ENCODE results near the gene DOCK6. TPM values are rescaled to one million over a fixed set of nuclear protein-coding genes. Genes with fewer than 3 reads are reported as not detected.
A peak's percentile ranks its signal among the peaks of the same experiment; 100 is the strongest.

DOCK6 gene
- total RNA-seq, 1 donor from 2014 or later, result 43.2 TPM

GRCh38 chr19:11202488-11203193, 59.7 kb downstream of the DOCK6 start:
- Histone ChIP-seq H3K4me1 (peaks cover 57% of the 10 kb centered on the region), H3K9me3 (replicated peaks) (no peaks in the 10 kb centered on the region), H3K4me3 (peak overlapping the region; percentile 54), H3K36me3 (peaks cover 53% of the 10 kb centered on the region), H3K27ac (replicated peaks) (peak overlapping the region; percentile 95), H3K27me3 (ENCODE audit: low read depth) (no peaks in the 10 kb centered on the region)
- TF ChIP-seq CTCF (IDR thresholded peaks at IDR 0.05; ENCODE audit: borderline replicate concordance), result no peak
- DNase-seq, result no peak
- intact Hi-C loops (cut with micrococcal nuclease), result loop anchor here (5.0 kb wide), 1 partner anchor 65 kb away; no protein-coding TSS in a partner anchor

- intact Hi-C loops (cut with micrococcal nuclease), result loop anchor here (5.0 kb wide), 1 partner anchor 64 kb away; no protein-coding TSS in a partner anchor
- TF ChIP-seq CTCF (IDR thresholded peaks at IDR 0.05; ENCODE audit: borderline replicate concordance), result no peak
- Histone ChIP-seq H3K36me3 (peaks cover 45% of the 10 kb centered on the region), H3K4me3 (no peak overlapping the region), H3K9me3 (replicated peaks) (no peaks in the 10 kb centered on the region), H3K4me1 (peaks cover 63% of the 10 kb centered on the region), H3K27me3 (ENCODE audit: low read depth) (no peaks in the 10 kb centered on the region), H3K27ac (replicated peaks) (peak overlapping the region; percentile 95)
- no peak for DNase-seq
These were observed 60.5 kb downstream of the DOCK6 start for GRCh38 chr19:11201791-11202190.

- no peak for DNase-seq
These were observed 61.4 kb downstream of the DOCK6 start for GRCh38 chr19:11200931-11201330.

GRCh38 chr19:11200015-11200574, 62.2 kb downstream of the DOCK6 start:
- Histone ChIP-seq H3K27ac (replicated peaks) (peak overlapping the region; percentile 95), H3K4me1 (peaks cover 75% of the 10 kb centered on the region), H3K9me3 (replicated peaks) (no peaks in the 10 kb centered on the region), H3K36me3 (peaks cover 33% of the 10 kb centered on the region), H3K27me3 (ENCODE audit: low read depth) (no peaks in the 10 kb centered on the region), H3K4me3 (no peak overlapping the region)
- TF ChIP-seq CTCF (IDR thresholded peaks at IDR 0.05; ENCODE audit: borderline replicate concordance), result no peak
- no peak for DNase-seq
- intact Hi-C loops (cut with micrococcal nuclease), result loop anchor here (5.0 kb wide), 1 partner anchor 63 kb away; no protein-coding TSS in a partner anchor

More at GRCh38 chr19:11200931-11201330, 61.4 kb downstream of the DOCK6 start:
- H3K4me3 ChIP-seq, result no peak overlapping the region
- no peak for TF ChIP-seq CTCF (IDR thresholded peaks at IDR 0.05; ENCODE audit: borderline replicate concordance)
- no peaks in the 10 kb centered on the region for H3K27me3 ChIP-seq (ENCODE audit: low read depth)
- intact Hi-C loops (cut with micrococcal nuclease), result loop anchor here (5.0 kb wide), 1 partner anchor 64 kb away; no protein-coding TSS in a partner anchor
- peaks cover 72% of the 10 kb centered on the region for H3K4me1 ChIP-seq
- H3K27ac ChIP-seq (replicated peaks), result peak overlapping the region; percentile 95
- H3K36me3 ChIP-seq, result peaks cover 37% of the 10 kb centered on the region
- no peaks in the 10 kb centered on the region for H3K9me3 ChIP-seq (replicated peaks)

GRCh38 chr19:11199517-11199916, 62.8 kb downstream of the DOCK6 start:
- Histone ChIP-seq H3K36me3 (peaks cover 33% of the 10 kb centered on the region), H3K27ac (replicated peaks) (peak overlapping the region; percentile 95), H3K4me3 (no peak overlapping the region), H3K9me3 (replicated peaks) (no peaks in the 10 kb centered on the region), H3K4me1 (peaks cover 75% of the 10 kb centered on the region), H3K27me3 (ENCODE audit: low read depth) (no peaks in the 10 kb centered on the region)
- intact Hi-C loops (cut with micrococcal nuclease), result no loop called here
- DNase-seq, result no peak
- no peak for TF ChIP-seq CTCF (IDR thresholded peaks at IDR 0.05; ENCODE audit: borderline replicate concordance)

Measured in left ventricle myocardium inferior (tissue), 1 donor.